Endodermal cell (in vitro differentiated cells): ENCODE results near the gene SIT1. TPM values are rescaled to one million over a fixed set of nuclear protein-coding genes. Genes with fewer than 3 reads are reported as not detected.
A peak's percentile ranks its signal among the peaks of the same experiment; 100 is the strongest.

ENCODE experiments used
- DNase-seq: peaks from one replicate; pipeline ENCODE4 v3.0.0-alpha.2; 2017
- H3K27ac ChIP-seq: 2 replicates; pipeline ENCODE4 v1.5.1; 2013; ENCODE audit warnings: mild to moderate bottlenecking, low read depth, low read length, moderate library complexity
- H3K27me3 ChIP-seq: 2 replicates; pipeline ENCODE4 v1.6.1; 2013; ENCODE audit warnings: mild to moderate bottlenecking, low read length, moderate library complexity; ENCODE audit not compliant: insufficient read depth, control insufficient read depth, poor library complexity, severe bottlenecking
- H3K36me3 ChIP-seq: 2 replicates; pipeline ENCODE4 v1.7.0; 2013; ENCODE audit warnings: mild to moderate bottlenecking, low read length, moderate library complexity; ENCODE audit not compliant: control insufficient read depth, insufficient read depth
- H3K4me1 ChIP-seq: one replicate; pipeline ENCODE4 v1.7.0; 2013; ENCODE audit warnings: low read length; ENCODE audit not compliant: control insufficient read depth, insufficient read depth
- H3K4me3 ChIP-seq: 2 replicates; pipeline ENCODE4 v1.5.1; 2013; ENCODE audit warnings: mild to moderate bottlenecking, low read length, moderate library complexity
- H3K9ac ChIP-seq: 2 replicates; pipeline ENCODE4 v1.6.1; 2013; ENCODE audit warnings: mild to moderate bottlenecking, low read length, moderate library complexity; ENCODE audit not compliant: poor library complexity, severe bottlenecking; ENCODE audit errors: extremely low read depth
- H3K9me3 ChIP-seq: 2 replicates; pipeline ENCODE4 v1.6.1; 2013; ENCODE audit warnings: mild to moderate bottlenecking, low read length, moderate library complexity; ENCODE audit not compliant: control insufficient read depth
- H3K27ac Mint-ChIP-seq: 2 replicates; pipeline ENCODE4 v1.8.0; 2020; ENCODE audit warnings: mixed read lengths
- H3K27me3 Mint-ChIP-seq: 2 replicates; pipeline ENCODE4 v1.8.0; 2021; ENCODE audit warnings: mild to moderate bottlenecking, mixed read lengths; ENCODE audit not compliant: insufficient read depth
- H3K36me3 Mint-ChIP-seq: 2 replicates; pipeline ENCODE4 v1.8.0; 2020; ENCODE audit warnings: low read depth, mixed read lengths
- H3K4me1 Mint-ChIP-seq: 2 replicates; pipeline ENCODE4 v1.8.0; 2020; ENCODE audit warnings: mixed read lengths
- H3K4me3 Mint-ChIP-seq: 2 replicates; pipeline ENCODE4 v1.8.0; 2020; ENCODE audit warnings: mild to moderate bottlenecking, moderate library complexity, mixed read lengths
- H3K9me3 Mint-ChIP-seq: 2 replicates; pipeline ENCODE4 v1.8.0; 2020; ENCODE audit warnings: mild to moderate bottlenecking, mixed read lengths
- WGBS, 2 experiments: methylation state at CpG; one replicate each; pipeline versions ENCODE4 v1.1.5 to v1.1.7; 2013; ENCODE audit warnings: missing lambda C conversion rate in 2 of 2, mixed read lengths in 1 of 2; ENCODE audit not compliant: insufficient coverage in 1 of 2, insufficient read length in 1 of 2; 5-methylcytosine and 5-hydroxymethylcytosine counted together
- total RNA-seq, 2 donors: library from RNA; stranded (reverse); fragmentation: NEBNext Ultra II Directional in 1 of 2; extraction: Animal tissue kit (Norgen Biotek cat#: 25700) in 1 of 2; gene quantifications; 2 replicates in 1 of 2; 3 replicates in 1 of 2; pipeline ENCODE4 v1.2.1, GENCODE V29; 2021
- TF ChIP-seq, protein P1 (sequence below): fragments of 200-600 bp; sonication (generic); conservative IDR thresholded peaks from 2 replicates; pipeline ENCODE4 v1.5.0; 2021; ENCODE audit warnings: antibody characterized with exemption, mild to moderate bottlenecking

Gene SIT1
- total RNA-seq, 2 donors from 2014 or later, result 0.22 TPM; not detected in 1

DNA sequence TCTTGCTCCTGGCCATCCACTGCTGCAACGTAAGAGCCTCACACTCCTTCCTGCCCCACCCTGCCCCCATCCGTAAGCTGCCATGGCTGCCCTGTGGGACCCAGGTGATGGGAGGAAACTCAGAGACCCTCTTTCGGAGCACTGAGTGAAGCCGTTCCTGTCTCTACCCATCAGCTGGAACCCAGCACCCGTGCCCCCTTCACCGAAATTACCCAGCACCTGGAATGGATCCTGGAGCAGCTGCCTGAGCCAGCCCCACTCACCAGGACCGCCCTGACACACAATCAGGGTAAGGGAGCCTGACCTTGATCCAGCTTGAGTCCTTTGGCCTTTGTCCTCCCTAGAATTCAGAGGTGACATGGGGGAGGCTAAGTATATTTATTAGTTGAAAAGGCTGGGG is 42.5 kb downstream of the SIT1 start:
- no peak overlapping the region for H3K4me3 ChIP-seq
- DNase-seq, result no peak
- 93 to 95% methylated on average over 3 to 7 of the region's 7 CpGs for WGBS, 2 experiments
- H3K4me1 ChIP-seq, result peaks cover 6% of the 10 kb centered on the region
- no peak overlapping the region for H3K27ac ChIP-seq
- peaks cover 5% of the 10 kb centered on the region for H3K27me3 Mint-ChIP-seq
- H3K9ac ChIP-seq, result no peak overlapping the region
- TF ChIP-seq, protein P1, sequence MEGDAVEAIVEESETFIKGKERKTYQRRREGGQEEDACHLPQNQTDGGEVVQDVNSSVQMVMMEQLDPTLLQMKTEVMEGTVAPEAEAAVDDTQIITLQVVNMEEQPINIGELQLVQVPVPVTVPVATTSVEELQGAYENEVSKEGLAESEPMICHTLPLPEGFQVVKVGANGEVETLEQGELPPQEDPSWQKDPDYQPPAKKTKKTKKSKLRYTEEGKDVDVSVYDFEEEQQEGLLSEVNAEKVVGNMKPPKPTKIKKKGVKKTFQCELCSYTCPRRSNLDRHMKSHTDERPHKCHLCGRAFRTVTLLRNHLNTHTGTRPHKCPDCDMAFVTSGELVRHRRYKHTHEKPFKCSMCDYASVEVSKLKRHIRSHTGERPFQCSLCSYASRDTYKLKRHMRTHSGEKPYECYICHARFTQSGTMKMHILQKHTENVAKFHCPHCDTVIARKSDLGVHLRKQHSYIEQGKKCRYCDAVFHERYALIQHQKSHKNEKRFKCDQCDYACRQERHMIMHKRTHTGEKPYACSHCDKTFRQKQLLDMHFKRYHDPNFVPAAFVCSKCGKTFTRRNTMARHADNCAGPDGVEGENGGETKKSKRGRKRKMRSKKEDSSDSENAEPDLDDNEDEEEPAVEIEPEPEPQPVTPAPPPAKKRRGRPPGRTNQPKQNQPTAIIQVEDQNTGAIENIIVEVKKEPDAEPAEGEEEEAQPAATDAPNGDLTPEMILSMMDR, result no peak
- peaks cover 14% of the 10 kb centered on the region for H3K36me3 ChIP-seq
- H3K4me1 Mint-ChIP-seq, result peaks cover 5% of the 10 kb centered on the region
- no peaks in the 10 kb centered on the region for H3K9me3 Mint-ChIP-seq
- H3K4me3 Mint-ChIP-seq, result no peak overlapping the region
- no peaks in the 10 kb centered on the region for H3K9me3 ChIP-seq
- peaks cover 18% of the 10 kb centered on the region for H3K36me3 Mint-ChIP-seq
- H3K27me3 ChIP-seq, result peaks cover 2% of the 10 kb centered on the region
- no peak overlapping the region for H3K27ac Mint-ChIP-seq

GRCh38 chr9:35606726-35607125 is 44.0 kb downstream of the SIT1 start:
- peak overlapping the region; percentile 81 for H3K4me3 Mint-ChIP-seq

GRCh38 chr9:35606138-35606504 is 44.6 kb downstream of the SIT1 start:
- DNase-seq, result no peak
- peak overlapping the region; percentile 47 for H3K9ac ChIP-seq
- peak overlapping the region; percentile 94 for H3K4me3 ChIP-seq
- TF ChIP-seq, protein P1, result no peak
- Mint-ChIP-seq H3K36me3 (peaks cover 18% of the 10 kb centered on the region), H3K9me3 (no peaks in the 10 kb centered on the region), H3K27ac (no peak overlapping the region), H3K27me3 (peaks cover 2% of the 10 kb centered on the region), H3K4me1 (peaks cover 5% of the 10 kb centered on the region), H3K4me3 (peak overlapping the region; percentile 81)
- H3K27me3 ChIP-seq, result no peaks in the 10 kb centered on the region
- peaks cover 14% of the 10 kb centered on the region for H3K36me3 ChIP-seq
- no peak overlapping the region for H3K27ac ChIP-seq
- peaks cover 6% of the 10 kb centered on the region for H3K4me1 ChIP-seq
- no peaks in the 10 kb centered on the region for H3K9me3 ChIP-seq
- WGBS, 2 experiments, result 5 to 40% methylated on average over 1 to 5 of the region's 5 CpGs

More at GRCh38 chr9:35606726-35607125, 44.0 kb downstream of the SIT1 start:
- TF ChIP-seq, protein P1, result no peak
- no peak overlapping the region for H3K27ac Mint-ChIP-seq
- no peak overlapping the region for H3K27ac ChIP-seq
- peaks cover 14% of the 10 kb centered on the region for H3K36me3 ChIP-seq
- WGBS, 2 experiments, result 96 to 100% methylated on average over 1 to 7 of the region's 7 CpGs
- no peaks in the 10 kb centered on the region for H3K9me3 Mint-ChIP-seq
- H3K36me3 Mint-ChIP-seq, result peaks cover 18% of the 10 kb centered on the region
- H3K4me1 Mint-ChIP-seq, result peaks cover 5% of the 10 kb centered on the region
- no peak overlapping the region for H3K9ac ChIP-seq
- no peak for DNase-seq
- H3K4me1 ChIP-seq, result peaks cover 6% of the 10 kb centered on the region
- H3K27me3 ChIP-seq, result no peaks in the 10 kb centered on the region
- no peaks in the 10 kb centered on the region for H3K9me3 ChIP-seq
- H3K4me3 ChIP-seq, result peak overlapping the region; percentile 94
- H3K27me3 Mint-ChIP-seq, result peaks cover 2% of the 10 kb centered on the region
